Measurements from ENCODE around the gene LRRC2. TPM values are rescaled to one million over a fixed set of nuclear protein-coding genes. Genes with fewer than 3 reads are reported as not detected.
"Not testable (repeated sequence)": the region's sequence is repeated elsewhere in the genome, so short reads cannot be mapped to it uniquely, and the experiment has no call there.

The LRRC2 gene
- total and polyA plus RNA-seq, 2 donors (not counting 1 experiment from before 2014, with no cell fraction given), result 3.8 to 6.0 TPM

DNA sequence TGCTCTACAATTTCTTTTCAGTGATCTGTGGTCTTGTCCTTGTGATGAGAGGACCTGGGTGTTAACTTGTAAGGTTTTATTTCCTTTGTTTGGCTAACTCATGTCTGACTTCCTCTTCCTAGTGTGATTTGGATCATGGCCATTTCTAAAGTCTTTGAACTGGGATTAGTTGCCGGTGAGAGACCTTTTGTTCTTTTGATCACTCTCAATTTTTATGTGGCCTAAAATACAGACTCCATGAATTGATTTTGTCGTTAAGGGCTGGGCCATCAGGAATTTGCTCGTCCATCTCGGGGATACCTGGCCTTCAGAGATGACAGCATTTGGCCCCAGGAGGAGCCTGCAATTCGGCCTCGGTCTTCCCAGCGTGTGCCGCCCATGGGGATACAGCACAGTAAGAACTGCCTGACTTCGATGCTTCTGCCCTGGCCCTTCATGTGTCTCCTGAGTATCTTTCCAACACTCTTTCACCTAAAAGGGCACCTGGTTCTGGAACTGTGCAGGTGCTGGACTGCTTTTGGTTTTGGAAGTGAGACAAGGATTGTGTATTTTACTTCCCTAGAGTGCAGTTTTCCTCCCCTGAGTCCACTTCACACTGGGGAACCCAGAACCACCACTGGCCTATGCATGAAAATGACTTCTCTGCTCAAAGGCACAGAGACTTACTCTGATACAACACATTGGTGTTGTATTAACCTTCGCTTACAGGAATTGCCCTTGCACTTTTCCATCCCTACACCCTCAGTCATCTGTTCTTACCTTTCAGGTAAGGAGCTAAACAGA lies 13.1 kb upstream of the LRRC2 start:
- H3K27me3 ChIP-seq (ENCODE audit: control insufficient read depth, insufficient read depth, low read length), result no peaks in the 10 kb centered on the region

DNA sequence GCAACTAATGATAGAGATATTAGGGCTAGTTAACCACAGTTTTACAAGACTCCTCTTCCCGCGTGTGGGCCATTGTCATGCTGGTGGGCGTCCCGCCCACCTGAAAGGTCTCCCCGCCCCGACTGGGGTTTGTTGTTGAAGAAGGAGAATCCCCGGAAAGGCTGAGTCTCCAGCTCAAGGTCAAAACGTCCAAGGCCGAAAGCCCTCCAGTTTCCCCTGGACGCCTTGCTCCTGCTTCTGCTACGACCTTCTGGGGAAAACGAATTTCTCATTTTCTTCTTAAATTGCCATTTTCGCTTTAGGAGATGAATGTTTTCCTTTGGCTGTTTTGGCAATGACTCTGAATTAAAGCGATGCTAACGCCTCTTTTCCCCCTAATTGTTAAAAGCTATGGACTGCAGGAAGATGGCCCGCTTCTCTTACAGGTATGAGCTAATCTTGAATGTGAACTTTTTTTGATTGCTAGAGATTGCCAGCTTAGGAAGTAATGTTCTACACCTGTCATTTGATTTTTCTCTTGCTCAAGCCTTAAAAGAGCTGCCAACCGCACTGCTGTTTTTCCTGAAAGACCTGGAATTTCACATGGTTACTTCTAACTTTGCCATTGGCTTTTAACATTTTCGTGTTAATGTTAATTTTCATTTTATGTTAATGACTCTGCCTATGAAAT lies 11.6 kb upstream of the LRRC2 start:
- H3K9me3 ChIP-seq (ENCODE audit: control insufficient read depth, insufficient read depth, low read depth, low read length); H3K4me2 ChIP-seq (ENCODE audit: extremely low read depth, insufficient read depth, low read length): not testable (repeated sequence)

More for the DNA sequence above, 13.1 kb upstream of the LRRC2 start:
- Histone ChIP-seq H3K36me3 (ENCODE audit: control insufficient read depth, insufficient read depth, low read length) (no peaks in the 10 kb centered on the region), H3K27ac (ENCODE audit: insufficient read depth, low read length) (no peak overlapping the region), H3K4me3 (replicated peaks in 1 of 4; ENCODE audit: control extremely low read depth in 1 of 4, insufficient read depth in 1 of 4, low read depth in 3 of 4, low read length in 4 of 4) (no peak overlapping the region), H3K4me1 (ENCODE audit: control insufficient read depth, extremely low read depth, insufficient read depth, low read length) (no peaks in the 10 kb centered on the region), H2AFZ (ENCODE audit: low read length) (no peak overlapping the region), H3K9ac (ENCODE audit: insufficient read depth, low read length) (no peak overlapping the region), H3K9me3 (ENCODE audit: control insufficient read depth, insufficient read depth, low read depth, low read length) (no peaks in the 10 kb centered on the region), H3K4me2 (ENCODE audit: extremely low read depth, insufficient read depth, low read length) (no peak overlapping the region), H4K20me1 (ENCODE audit: control insufficient read depth, extremely low read depth, insufficient read depth, low read length) (no peaks in the 10 kb centered on the region), H3K79me2 (ENCODE audit: control insufficient read depth, insufficient read depth, low read length) (no peaks in the 10 kb centered on the region)
- TF ChIP-seq, protein P1, sequence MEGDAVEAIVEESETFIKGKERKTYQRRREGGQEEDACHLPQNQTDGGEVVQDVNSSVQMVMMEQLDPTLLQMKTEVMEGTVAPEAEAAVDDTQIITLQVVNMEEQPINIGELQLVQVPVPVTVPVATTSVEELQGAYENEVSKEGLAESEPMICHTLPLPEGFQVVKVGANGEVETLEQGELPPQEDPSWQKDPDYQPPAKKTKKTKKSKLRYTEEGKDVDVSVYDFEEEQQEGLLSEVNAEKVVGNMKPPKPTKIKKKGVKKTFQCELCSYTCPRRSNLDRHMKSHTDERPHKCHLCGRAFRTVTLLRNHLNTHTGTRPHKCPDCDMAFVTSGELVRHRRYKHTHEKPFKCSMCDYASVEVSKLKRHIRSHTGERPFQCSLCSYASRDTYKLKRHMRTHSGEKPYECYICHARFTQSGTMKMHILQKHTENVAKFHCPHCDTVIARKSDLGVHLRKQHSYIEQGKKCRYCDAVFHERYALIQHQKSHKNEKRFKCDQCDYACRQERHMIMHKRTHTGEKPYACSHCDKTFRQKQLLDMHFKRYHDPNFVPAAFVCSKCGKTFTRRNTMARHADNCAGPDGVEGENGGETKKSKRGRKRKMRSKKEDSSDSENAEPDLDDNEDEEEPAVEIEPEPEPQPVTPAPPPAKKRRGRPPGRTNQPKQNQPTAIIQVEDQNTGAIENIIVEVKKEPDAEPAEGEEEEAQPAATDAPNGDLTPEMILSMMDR (conservative IDR thresholded peaks at IDR 0.05 in 1 of 2, IDR thresholded peaks at IDR 0.05 in 1 of 2; ENCODE audit: low read depth in 1 of 2, low read length in 2 of 2), result no peak
- no peak for TF ChIP-seq EZH2 (IDR thresholded peaks at IDR 0.05; ENCODE audit: low read length, missing control alignments)
- DNase-seq (ENCODE audit: low read depth in 2 of 2), result no peak

DNA sequence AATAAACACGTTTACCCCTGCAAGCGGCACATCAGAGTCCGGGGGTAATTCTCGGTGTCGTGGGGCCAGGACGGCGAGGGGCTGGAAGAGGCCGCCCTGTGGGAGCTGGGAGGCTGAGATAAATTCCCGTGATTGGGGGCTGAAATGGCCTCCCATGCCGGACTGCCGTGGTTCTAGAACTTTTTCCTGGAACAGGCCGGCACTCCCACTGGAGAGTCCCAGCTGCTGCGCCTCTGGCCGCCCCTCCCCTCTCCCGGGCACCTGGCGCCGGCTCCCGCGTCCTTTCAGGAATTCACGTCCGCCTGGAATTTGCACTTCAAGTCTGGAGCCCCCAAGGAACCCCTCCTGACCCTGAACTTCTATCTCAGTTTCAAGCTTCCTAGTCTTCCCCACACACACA lies 10.8 kb upstream of the LRRC2 start:
- no peak overlapping the region for H3K4me3 ChIP-seq (replicated peaks in 1 of 4; ENCODE audit: control extremely low read depth in 1 of 4, insufficient read depth in 1 of 4, low read depth in 3 of 4, low read length in 4 of 4)
- H3K36me3 ChIP-seq (ENCODE audit: control insufficient read depth, insufficient read depth, low read length), result no peaks in the 10 kb centered on the region
- no peak for TF ChIP-seq EZH2 (IDR thresholded peaks at IDR 0.05; ENCODE audit: low read length, missing control alignments)
- TF ChIP-seq, protein P1 (conservative IDR thresholded peaks at IDR 0.05 in 1 of 2, IDR thresholded peaks at IDR 0.05 in 1 of 2; ENCODE audit: low read depth in 1 of 2, low read length in 2 of 2), result no peak
- no peak overlapping the region for H3K27ac ChIP-seq (ENCODE audit: insufficient read depth, low read length)
- no peaks in the 10 kb centered on the region for H3K27me3 ChIP-seq (ENCODE audit: control insufficient read depth, insufficient read depth, low read length)
- DNase-seq (ENCODE audit: low read depth in 2 of 2), result no peak
- H2AFZ ChIP-seq (ENCODE audit: low read length), result no peak overlapping the region
- no peaks in the 10 kb centered on the region for H4K20me1 ChIP-seq (ENCODE audit: control insufficient read depth, extremely low read depth, insufficient read depth, low read length)
- H3K4me1 ChIP-seq (ENCODE audit: control insufficient read depth, extremely low read depth, insufficient read depth, low read length), result no peaks in the 10 kb centered on the region
- no peaks in the 10 kb centered on the region for H3K9me3 ChIP-seq (ENCODE audit: control insufficient read depth, insufficient read depth, low read depth, low read length)
- H3K4me2 ChIP-seq (ENCODE audit: extremely low read depth, insufficient read depth, low read length), result no peak overlapping the region
- H3K9ac ChIP-seq (ENCODE audit: insufficient read depth, low read length), result no peak overlapping the region
- no peaks in the 10 kb centered on the region for H3K79me2 ChIP-seq (ENCODE audit: control insufficient read depth, insufficient read depth, low read length)

More for the DNA sequence above, 11.6 kb upstream of the LRRC2 start:
- not testable (repeated sequence) for H3K79me2 ChIP-seq (ENCODE audit: control insufficient read depth, insufficient read depth, low read length); H3K27ac ChIP-seq (ENCODE audit: insufficient read depth, low read length); H4K20me1 ChIP-seq (ENCODE audit: control insufficient read depth, extremely low read depth, insufficient read depth, low read length); H2AFZ ChIP-seq (ENCODE audit: low read length); DNase-seq (ENCODE audit: low read depth in 2 of 2); H3K9ac ChIP-seq (ENCODE audit: insufficient read depth, low read length); H3K4me3 ChIP-seq (replicated peaks in 1 of 4; ENCODE audit: control extremely low read depth in 1 of 4, insufficient read depth in 1 of 4, low read depth in 3 of 4, low read length in 4 of 4); H3K4me1 ChIP-seq (ENCODE audit: control insufficient read depth, extremely low read depth, insufficient read depth, low read length); H3K27me3 ChIP-seq (ENCODE audit: control insufficient read depth, insufficient read depth, low read length); H3K36me3 ChIP-seq (ENCODE audit: control insufficient read depth, insufficient read depth, low read length)
